ENCODE measurements around the gene POC1B.

Gene POC1B

GRCh38 chr12:89439941-89440340 lies 85.9 kb downstream of the POC1B start:
- Mint-ChIP-seq H3K27ac (no peak overlapping the region), H3K4me3 (no peak overlapping the region), H3K9me3 (peaks cover 4% of the 10 kb centered on the region), H3K36me3 (ENCODE audit: low read depth) (peaks cover 45% of the 10 kb centered on the region), H3K27me3 (no peaks in the 10 kb centered on the region), H3K4me1 (ENCODE audit: low read depth) (peaks cover 11% of the 10 kb centered on the region)

- Mint-ChIP-seq H3K9me3 (peaks cover 4% of the 10 kb centered on the region), H3K27ac (no peak overlapping the region), H3K27me3 (no peaks in the 10 kb centered on the region)
Measured at GRCh38 chr12:89437231-89437630, 88.6 kb downstream of the POC1B start.

DNA sequence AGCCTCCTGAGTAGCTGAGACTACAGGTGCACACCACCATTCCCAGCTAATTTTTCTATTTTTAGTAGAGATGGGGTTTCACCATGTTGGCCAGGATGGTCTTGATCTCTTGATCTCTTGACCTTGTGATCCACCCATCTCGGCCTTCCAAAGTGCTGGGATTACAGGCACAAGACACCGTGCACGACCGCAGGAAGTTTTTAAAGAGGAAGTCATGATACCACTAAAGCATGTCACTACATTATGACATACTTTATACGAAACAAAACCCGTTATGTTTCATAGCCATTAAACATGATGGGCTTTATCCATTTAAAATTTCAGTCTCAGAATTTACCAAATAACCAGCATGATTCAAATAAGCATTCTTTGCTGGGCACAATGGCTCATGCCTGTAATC lies 89.8 kb downstream of the POC1B start:
- H3K36me3 Mint-ChIP-seq (ENCODE audit: low read depth), result peaks cover 43% of the 10 kb centered on the region

More at GRCh38 chr12:89437231-89437630, 88.6 kb downstream of the POC1B start:
- H3K36me3 Mint-ChIP-seq (ENCODE audit: low read depth), result peaks cover 48% of the 10 kb centered on the region
- no peak overlapping the region for H3K4me3 Mint-ChIP-seq
- H3K4me1 Mint-ChIP-seq (ENCODE audit: low read depth), result peaks cover 11% of the 10 kb centered on the region

DNA sequence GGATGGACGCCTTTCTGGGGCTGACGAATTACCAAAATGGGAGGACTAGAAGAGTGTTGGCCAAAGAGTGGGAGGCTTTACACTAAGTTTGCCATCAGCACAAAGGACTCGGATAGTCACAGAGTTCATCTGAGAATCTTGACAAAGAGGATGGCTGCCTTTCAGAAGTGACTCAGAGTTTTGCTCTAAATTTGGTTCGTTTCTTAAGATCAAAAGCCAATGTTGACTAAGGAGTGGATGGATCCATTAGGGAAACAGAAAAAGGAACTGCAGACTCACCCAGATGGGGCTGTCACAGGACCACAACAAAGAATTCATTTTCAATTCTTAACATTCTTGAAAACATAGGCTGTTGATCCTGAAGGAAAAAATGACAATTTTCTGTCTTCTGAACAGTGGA lies 92.2 kb downstream of the POC1B start:
- H3K27ac Mint-ChIP-seq, result no peak overlapping the region

More for the DNA sequence above, 89.8 kb downstream of the POC1B start:
- H3K4me1 Mint-ChIP-seq (ENCODE audit: low read depth), result peaks cover under 1% of the 10 kb centered on the region
- no peaks in the 10 kb centered on the region for H3K27me3 Mint-ChIP-seq
- peaks cover 4% of the 10 kb centered on the region for H3K9me3 Mint-ChIP-seq
- no peak overlapping the region for H3K27ac Mint-ChIP-seq
- no peak overlapping the region for H3K4me3 Mint-ChIP-seq

GRCh38 chr12:89432396-89432795 lies 93.5 kb downstream of the POC1B start:
- H3K9me3 Mint-ChIP-seq, result no peaks in the 10 kb centered on the region
- H3K27me3 Mint-ChIP-seq, result no peaks in the 10 kb centered on the region
- H3K36me3 Mint-ChIP-seq (ENCODE audit: low read depth), result peaks cover 33% of the 10 kb centered on the region
- H3K27ac Mint-ChIP-seq, result no peak overlapping the region
- H3K4me3 Mint-ChIP-seq, result no peak overlapping the region
- peaks cover 27% of the 10 kb centered on the region for H3K4me1 Mint-ChIP-seq (ENCODE audit: low read depth)

More for the DNA sequence above, 92.2 kb downstream of the POC1B start:
- H3K4me1 Mint-ChIP-seq (ENCODE audit: low read depth), result peaks cover 17% of the 10 kb centered on the region
- no peaks in the 10 kb centered on the region for H3K27me3 Mint-ChIP-seq
- H3K9me3 Mint-ChIP-seq, result peaks cover 4% of the 10 kb centered on the region
- H3K4me3 Mint-ChIP-seq, result no peak overlapping the region
- H3K36me3 Mint-ChIP-seq (ENCODE audit: low read depth), result peaks cover 37% of the 10 kb centered on the region

DNA sequence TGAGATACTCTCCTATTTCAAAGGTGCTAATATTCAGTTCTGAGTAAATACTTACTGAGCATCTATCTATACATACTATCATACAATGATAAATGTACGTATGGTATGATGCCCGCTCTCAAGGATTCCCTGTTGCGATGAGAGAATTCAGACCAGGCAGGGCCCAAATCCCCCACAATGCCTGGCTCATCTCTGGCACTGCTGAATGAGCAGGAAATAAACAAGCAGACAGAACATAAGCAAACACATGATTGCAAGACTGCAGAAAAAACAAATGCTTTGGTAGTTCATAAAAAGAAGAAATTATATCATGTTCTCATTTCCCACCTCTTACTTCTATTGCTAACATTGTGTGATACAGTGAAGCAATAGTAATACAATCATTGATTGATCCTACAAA lies 96.3 kb downstream of the POC1B start:
- H3K27me3 Mint-ChIP-seq, result no peaks in the 10 kb centered on the region
- H3K9me3 Mint-ChIP-seq, result no peaks in the 10 kb centered on the region
- no peak overlapping the region for H3K4me3 Mint-ChIP-seq
- H3K4me1 Mint-ChIP-seq (ENCODE audit: low read depth), result peaks cover 28% of the 10 kb centered on the region
- no peak overlapping the region for H3K27ac Mint-ChIP-seq
- H3K36me3 Mint-ChIP-seq (ENCODE audit: low read depth), result peaks cover 38% of the 10 kb centered on the region

- no peak overlapping the region for H3K4me3 Mint-ChIP-seq
- H3K4me1 Mint-ChIP-seq (ENCODE audit: low read depth), result peaks cover 28% of the 10 kb centered on the region
- H3K27me3 Mint-ChIP-seq, result no peaks in the 10 kb centered on the region
- no peaks in the 10 kb centered on the region for H3K9me3 Mint-ChIP-seq
- H3K36me3 Mint-ChIP-seq (ENCODE audit: low read depth), result peaks cover 31% of the 10 kb centered on the region
- H3K27ac Mint-ChIP-seq, result no peak overlapping the region
Measured at GRCh38 chr12:89427508-89428156, 98.2 kb downstream of the POC1B start.

DNA sequence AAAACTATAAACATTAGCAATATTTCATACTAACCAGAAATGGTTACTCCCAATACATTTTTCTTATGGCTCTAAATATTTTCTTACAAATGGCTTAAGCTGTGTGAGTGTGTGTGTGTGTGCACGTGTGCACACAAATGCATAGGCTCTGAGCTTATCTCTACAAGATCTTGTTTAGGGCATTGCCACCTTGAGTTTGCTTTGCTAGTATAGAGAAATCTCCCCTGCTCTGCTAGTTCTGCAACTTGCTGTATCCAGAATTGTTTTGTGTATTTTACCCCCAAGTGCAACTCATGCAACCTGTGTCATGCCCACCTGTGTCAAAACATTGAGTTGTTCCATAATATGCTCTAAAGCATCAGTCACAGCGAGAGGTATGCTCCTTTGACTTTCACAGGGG lies 101.0 kb downstream of the POC1B start:
- Mint-ChIP-seq H3K27me3 (no peaks in the 10 kb centered on the region), H3K27ac (no peak overlapping the region), H3K4me1 (ENCODE audit: low read depth) (peaks cover 19% of the 10 kb centered on the region), H3K9me3 (no peaks in the 10 kb centered on the region), H3K36me3 (ENCODE audit: low read depth) (peaks cover 26% of the 10 kb centered on the region), H3K4me3 (no peak overlapping the region)

DNA sequence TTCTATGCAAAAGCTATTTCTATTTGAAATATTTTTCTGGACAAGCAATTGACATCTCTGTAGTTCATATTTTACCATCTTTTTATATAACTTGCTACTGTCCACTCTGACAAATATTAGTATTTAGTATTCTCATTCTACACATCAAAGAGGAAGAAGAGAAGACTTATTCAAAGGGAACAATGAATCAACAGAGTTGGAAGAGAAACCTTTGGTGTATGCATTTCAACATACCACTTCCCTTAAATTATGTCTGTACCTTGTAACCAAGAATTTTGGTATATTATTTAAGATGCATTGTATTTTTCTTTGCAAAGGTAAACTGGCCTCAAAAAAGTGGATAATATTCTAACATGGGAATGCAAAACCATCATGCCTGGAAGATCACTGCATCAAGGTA lies 101.5 kb downstream of the POC1B start:
- H3K4me1 Mint-ChIP-seq (ENCODE audit: low read depth), result peaks cover 14% of the 10 kb centered on the region
- H3K9me3 Mint-ChIP-seq, result no peaks in the 10 kb centered on the region
- peaks cover 22% of the 10 kb centered on the region for H3K36me3 Mint-ChIP-seq (ENCODE audit: low read depth)
- no peak overlapping the region for H3K4me3 Mint-ChIP-seq
- H3K27me3 Mint-ChIP-seq, result no peaks in the 10 kb centered on the region
- no peak overlapping the region for H3K27ac Mint-ChIP-seq

DNA sequence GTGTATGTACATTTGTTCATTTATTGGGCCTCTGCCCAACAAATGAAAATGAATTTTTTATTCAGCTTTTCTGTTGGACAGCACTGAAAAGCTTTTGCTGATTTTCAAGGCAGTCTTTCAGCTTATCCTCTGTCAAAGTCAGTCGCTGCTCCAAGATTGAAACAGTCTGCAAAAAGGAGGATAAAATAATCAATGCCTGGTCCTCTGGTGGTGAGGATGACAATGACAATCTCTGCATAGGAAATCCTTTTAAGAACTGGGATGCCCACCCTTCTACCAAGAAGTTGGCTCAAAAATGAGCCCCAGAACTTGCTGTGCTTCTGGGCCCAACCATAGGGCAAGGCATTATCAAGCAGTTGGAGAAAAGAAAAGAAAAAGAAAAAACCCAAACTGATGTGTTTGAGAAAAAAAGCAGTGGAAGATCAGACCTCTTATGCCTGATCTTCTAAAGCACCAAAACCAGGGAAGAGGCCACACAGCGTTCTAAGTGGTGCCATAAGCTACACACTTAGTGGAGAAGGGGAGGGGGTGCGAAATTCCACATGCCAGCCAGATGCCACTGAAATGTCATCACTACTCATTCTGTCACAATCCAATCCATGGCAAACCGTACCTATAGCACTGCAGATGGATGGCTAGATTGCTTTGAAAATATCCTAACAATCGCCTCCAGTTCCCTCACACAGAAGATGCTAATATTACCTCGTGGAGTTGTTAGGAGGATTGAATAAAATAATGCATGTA lies 104.6 kb downstream of the POC1B start:
- H3K27me3 Mint-ChIP-seq, result no peaks in the 10 kb centered on the region

GRCh38 chr12:89418228-89418910 lies 107.5 kb downstream of the POC1B start:
- Mint-ChIP-seq H3K4me1 (ENCODE audit: low read depth) (no peaks in the 10 kb centered on the region), H3K27me3 (no peaks in the 10 kb centered on the region), H3K27ac (no peak overlapping the region), H3K4me3 (no peak overlapping the region), H3K36me3 (ENCODE audit: low read depth) (peaks cover 16% of the 10 kb centered on the region), H3K9me3 (no peaks in the 10 kb centered on the region)

More for the DNA sequence above, 104.6 kb downstream of the POC1B start:
- peaks cover 32% of the 10 kb centered on the region for H3K36me3 Mint-ChIP-seq (ENCODE audit: low read depth)
- no peak overlapping the region for H3K27ac Mint-ChIP-seq
- H3K4me3 Mint-ChIP-seq, result no peak overlapping the region
- H3K9me3 Mint-ChIP-seq, result no peaks in the 10 kb centered on the region
- H3K4me1 Mint-ChIP-seq (ENCODE audit: low read depth), result no peaks in the 10 kb centered on the region

DNA sequence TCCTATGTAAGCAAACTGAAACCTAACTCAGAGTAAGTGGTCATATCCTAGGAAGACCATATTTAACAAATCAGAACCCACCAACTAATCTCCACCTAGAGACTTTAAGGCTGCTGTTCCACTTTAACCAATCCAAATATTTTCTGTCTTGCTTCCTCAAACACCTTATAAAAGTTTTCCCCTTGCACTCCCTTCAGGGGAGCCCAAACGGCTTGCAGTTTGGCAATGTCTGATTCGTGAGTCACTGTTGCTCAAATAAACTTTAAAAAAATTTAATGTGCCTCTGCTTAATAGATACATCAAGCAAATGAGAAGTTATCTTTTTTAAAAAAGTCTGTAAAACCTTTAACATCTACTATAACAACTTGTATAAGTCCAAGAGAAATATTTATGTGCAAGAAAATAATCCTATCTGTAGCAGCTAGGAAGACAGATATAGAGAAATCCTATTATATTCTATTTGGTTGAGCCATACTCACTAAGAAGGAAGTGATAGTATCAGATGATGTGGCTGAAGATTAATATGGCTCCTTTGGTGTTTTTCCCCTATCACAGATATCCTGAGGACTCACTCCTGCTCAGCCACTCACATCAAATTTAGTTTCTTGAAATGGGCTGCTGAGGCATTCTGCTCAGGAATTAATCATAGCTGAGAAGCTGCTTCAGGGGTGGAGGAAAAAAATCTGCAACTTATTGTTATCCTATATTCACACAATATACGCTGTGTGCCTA lies 108.4 kb downstream of the POC1B start:
- H3K36me3 Mint-ChIP-seq (ENCODE audit: low read depth), result peaks cover 16% of the 10 kb centered on the region
- no peak overlapping the region for H3K27ac Mint-ChIP-seq
- H3K4me3 Mint-ChIP-seq, result no peak overlapping the region
- H3K4me1 Mint-ChIP-seq (ENCODE audit: low read depth), result no peaks in the 10 kb centered on the region
- no peaks in the 10 kb centered on the region for H3K9me3 Mint-ChIP-seq
- no peaks in the 10 kb centered on the region for H3K27me3 Mint-ChIP-seq

GRCh38 chr12:89416049-89416792 lies 109.6 kb downstream of the POC1B start:
- peaks cover 16% of the 10 kb centered on the region for H3K36me3 Mint-ChIP-seq (ENCODE audit: low read depth)
- no peak overlapping the region for H3K27ac Mint-ChIP-seq
- no peaks in the 10 kb centered on the region for H3K27me3 Mint-ChIP-seq
- no peaks in the 10 kb centered on the region for H3K4me1 Mint-ChIP-seq (ENCODE audit: low read depth)
- no peak overlapping the region for H3K4me3 Mint-ChIP-seq
- no peaks in the 10 kb centered on the region for H3K9me3 Mint-ChIP-seq

DNA sequence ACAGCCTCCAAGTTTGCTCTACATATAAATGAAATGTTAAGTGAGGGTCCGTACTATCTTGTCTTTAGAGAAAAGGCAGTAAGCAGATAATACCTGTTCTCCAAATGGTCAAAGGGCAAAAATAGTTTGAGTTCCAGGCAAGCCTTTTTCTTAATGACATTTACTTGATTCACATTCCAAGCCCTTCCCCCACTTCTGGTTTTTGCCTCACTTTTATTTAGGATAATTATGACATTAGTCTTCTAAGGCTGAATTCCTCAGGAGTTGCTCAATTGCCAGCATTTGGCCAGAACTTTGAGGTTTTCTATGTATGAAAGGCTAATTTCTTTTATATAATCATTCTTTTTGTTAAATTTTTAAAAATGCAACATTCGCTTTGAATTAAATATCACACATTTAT lies 111.0 kb downstream of the POC1B start:
- Mint-ChIP-seq H3K4me3 (no peak overlapping the region), H3K9me3 (no peaks in the 10 kb centered on the region), H3K4me1 (ENCODE audit: low read depth) (no peaks in the 10 kb centered on the region), H3K27me3 (no peaks in the 10 kb centered on the region), H3K27ac (no peak overlapping the region), H3K36me3 (ENCODE audit: low read depth) (peaks cover 11% of the 10 kb centered on the region)

All from stimulated activated naive CD8-positive, alpha-beta T cell treated with anti-CD3 and anti-CD28 coated beads, Interleukin-15, Interleukin-2, amounts not matched to agents 100 ng/mL and 50 ng/mL, for 24 hours (primary cell).